Measurements from ENCODE around the gene CHD5.

The CHD5 gene

GRCh38 chr1:6092211-6092610 is 87.9 kb downstream of the CHD5 start:
- H3K27ac ChIP-seq, result no peak overlapping the region

GRCh38 chr1:6091823-6092109 is 88.4 kb downstream of the CHD5 start:
- Histone ChIP-seq H3K9me3 (ENCODE audit: low read depth, low read length) (no peaks in the 10 kb centered on the region), H3K36me3 (ENCODE audit: insufficient read depth, low read length) (no peaks in the 10 kb centered on the region), H3K9ac (ENCODE audit: insufficient read length) (no peak overlapping the region), H3K27ac (no peak overlapping the region), H3K4me3 (no peak overlapping the region)
- no peak for DNase-seq (ENCODE audit: low read depth, low spot score)
- TF ChIP-seq POLR2AphosphoS5 (IDR thresholded peaks at IDR 0.05; ENCODE audit: borderline replicate concordance, low read depth, low read length), result no peak

More at GRCh38 chr1:6092211-6092610, 87.9 kb downstream of the CHD5 start:
- TF ChIP-seq EZH2 (IDR thresholded peaks at IDR 0.05) (no peak), POLR2AphosphoS5 (IDR thresholded peaks at IDR 0.05; ENCODE audit: borderline replicate concordance, low read depth, low read length) (no peak), FOXP2 (optimal IDR thresholded peaks at IDR 0.05; ENCODE audit: control extremely low read depth, extremely low read length, insufficient read depth) (no peak)
- Histone ChIP-seq H3K9ac (ENCODE audit: insufficient read length) (no peak overlapping the region), H3K4me3 (no peak overlapping the region), H3K9me3 (ENCODE audit: low read depth, low read length) (no peaks in the 10 kb centered on the region), H3K36me3 (ENCODE audit: insufficient read depth, low read length) (no peaks in the 10 kb centered on the region)
- no peak for DNase-seq (ENCODE audit: low read depth, low spot score)

DNA sequence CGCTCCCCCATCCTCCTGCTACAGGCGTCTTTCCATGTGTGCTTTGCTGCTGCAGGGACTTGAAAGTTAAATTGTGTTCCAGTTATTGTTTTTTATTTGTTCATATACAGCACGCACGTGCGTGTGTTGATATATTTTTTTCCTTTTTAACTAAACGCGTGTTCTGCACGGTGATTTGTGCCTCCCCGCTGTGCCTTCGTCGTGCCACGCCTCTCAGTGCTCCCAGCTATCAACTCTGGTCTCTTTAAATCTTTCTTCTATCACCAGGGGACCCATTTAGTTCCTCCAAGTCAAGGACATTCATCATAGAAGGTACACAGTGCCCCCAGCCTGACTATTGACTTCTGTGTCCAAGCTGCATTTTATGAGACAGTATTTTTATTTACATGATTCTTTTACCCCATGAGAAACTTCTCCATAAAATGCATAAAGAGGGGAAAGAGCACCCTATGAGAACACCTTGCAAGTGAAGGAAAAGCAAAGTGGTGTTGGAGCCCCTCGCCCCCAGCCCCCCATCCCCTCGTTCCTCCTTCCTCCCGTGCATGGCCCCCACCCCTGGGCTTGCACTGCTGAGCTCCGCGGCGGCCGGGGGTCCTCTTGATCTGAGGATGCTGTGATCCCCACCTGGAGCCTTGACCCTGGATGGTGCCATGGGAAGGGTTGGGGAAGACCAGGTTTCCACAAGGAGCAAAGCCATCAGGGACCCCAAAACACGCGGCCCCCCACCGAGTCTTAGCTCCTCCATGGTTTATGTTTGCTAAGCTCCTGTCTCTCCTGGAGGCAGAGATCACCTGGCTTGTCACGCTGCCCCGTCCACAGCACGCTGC is 88.9 kb downstream of the CHD5 start:
- no peak for DNase-seq (ENCODE audit: low read depth, low spot score)
- TF ChIP-seq FOXP2 (optimal IDR thresholded peaks at IDR 0.05; ENCODE audit: control extremely low read depth, extremely low read length, insufficient read depth), result no peak
- TF ChIP-seq EZH2 (IDR thresholded peaks at IDR 0.05), result no peak
- no peak for TF ChIP-seq POLR2AphosphoS5 (IDR thresholded peaks at IDR 0.05; ENCODE audit: borderline replicate concordance, low read depth, low read length)
- no peak overlapping the region for H3K9ac ChIP-seq (ENCODE audit: insufficient read length)
- no peaks in the 10 kb centered on the region for H3K36me3 ChIP-seq (ENCODE audit: insufficient read depth, low read length)
- H3K4me3 ChIP-seq, result no peak overlapping the region
- H3K9me3 ChIP-seq (ENCODE audit: low read depth, low read length), result no peaks in the 10 kb centered on the region
- no peak overlapping the region for H3K27ac ChIP-seq

DNA sequence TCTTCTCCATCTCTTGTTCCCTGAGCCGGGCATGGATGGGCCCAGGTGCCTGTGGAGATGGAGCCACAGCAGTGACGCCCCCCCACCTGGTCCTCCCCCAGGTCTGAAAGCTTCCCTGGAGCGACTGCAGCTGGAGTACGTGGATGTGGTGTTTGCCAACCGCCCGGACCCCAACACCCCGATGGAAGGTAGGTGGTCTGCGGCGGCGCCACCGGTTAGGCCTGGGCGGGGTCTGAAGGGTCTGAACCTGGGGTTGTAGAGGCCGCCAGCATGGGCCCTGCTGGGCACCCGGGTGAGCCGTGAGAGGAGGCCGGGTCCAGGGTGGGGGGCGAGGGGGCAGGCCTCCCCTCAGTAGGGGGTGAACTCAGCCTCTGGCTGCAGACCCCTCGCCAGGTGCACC is 89.8 kb downstream of the CHD5 start:
- no peak overlapping the region for H3K4me3 ChIP-seq
- no peak for TF ChIP-seq EZH2 (IDR thresholded peaks at IDR 0.05)
- TF ChIP-seq FOXP2 (optimal IDR thresholded peaks at IDR 0.05; ENCODE audit: control extremely low read depth, extremely low read length, insufficient read depth), result no peak
- no peak for TF ChIP-seq POLR2AphosphoS5 (IDR thresholded peaks at IDR 0.05; ENCODE audit: borderline replicate concordance, low read depth, low read length)
- no peaks in the 10 kb centered on the region for H3K9me3 ChIP-seq (ENCODE audit: low read depth, low read length)
- no peak overlapping the region for H3K27ac ChIP-seq
- H3K36me3 ChIP-seq (ENCODE audit: insufficient read depth, low read length), result no peaks in the 10 kb centered on the region
- H3K9ac ChIP-seq (ENCODE audit: insufficient read length), result no peak overlapping the region
- DNase-seq (ENCODE audit: low read depth, low spot score), result no peak

DNA sequence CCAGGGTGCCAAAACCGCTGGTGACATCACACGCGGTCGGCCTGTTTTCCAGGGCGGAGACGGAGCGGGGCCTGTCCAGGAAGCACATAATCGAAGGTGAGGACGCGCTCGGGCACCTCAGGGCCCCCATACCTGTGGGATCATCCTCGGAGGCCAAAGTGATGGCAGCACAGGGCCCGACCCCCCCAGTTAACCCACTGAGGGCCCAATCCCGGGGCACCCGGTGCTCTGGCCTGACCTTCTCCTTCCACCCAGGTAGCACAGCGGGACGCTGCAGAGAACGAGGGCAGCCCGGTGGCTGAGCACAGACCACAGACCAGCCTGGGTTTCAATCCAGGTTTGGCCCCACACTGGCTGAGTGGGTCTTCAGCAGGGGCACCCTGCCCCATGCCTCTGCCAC is 91.2 kb downstream of the CHD5 start:
- Histone ChIP-seq H3K27ac (no peak overlapping the region), H3K9ac (ENCODE audit: insufficient read length) (no peak overlapping the region), H3K36me3 (ENCODE audit: insufficient read depth, low read length) (no peaks in the 10 kb centered on the region), H3K9me3 (ENCODE audit: low read depth, low read length) (no peaks in the 10 kb centered on the region), H3K4me3 (no peak overlapping the region)
- TF ChIP-seq FOXP2 (optimal IDR thresholded peaks at IDR 0.05; ENCODE audit: control extremely low read depth, extremely low read length, insufficient read depth) (no peak), EZH2 (IDR thresholded peaks at IDR 0.05) (no peak), POLR2AphosphoS5 (IDR thresholded peaks at IDR 0.05; ENCODE audit: borderline replicate concordance, low read depth, low read length) (no peak)
- no peak for DNase-seq (ENCODE audit: low read depth, low spot score)

- no peak for DNase-seq (ENCODE audit: low read depth, low spot score)
- no peaks in the 10 kb centered on the region for H3K9me3 ChIP-seq (ENCODE audit: low read depth, low read length)
- H3K27ac ChIP-seq, result no peak overlapping the region
- TF ChIP-seq POLR2AphosphoS5 (IDR thresholded peaks at IDR 0.05; ENCODE audit: borderline replicate concordance, low read depth, low read length) (no peak), FOXP2 (optimal IDR thresholded peaks at IDR 0.05; ENCODE audit: control extremely low read depth, extremely low read length, insufficient read depth) (no peak), EZH2 (IDR thresholded peaks at IDR 0.05) (no peak)
- H3K9ac ChIP-seq (ENCODE audit: insufficient read length), result no peak overlapping the region
- no peaks in the 10 kb centered on the region for H3K36me3 ChIP-seq (ENCODE audit: insufficient read depth, low read length)
- no peak overlapping the region for H3K4me3 ChIP-seq
Measured at GRCh38 chr1:6087958-6088357, 92.2 kb downstream of the CHD5 start.

GRCh38 chr1:6087377-6087772 is 92.7 kb downstream of the CHD5 start:
- no peaks in the 10 kb centered on the region for H3K9me3 ChIP-seq (ENCODE audit: low read depth, low read length)
- no peaks in the 10 kb centered on the region for H3K36me3 ChIP-seq (ENCODE audit: insufficient read depth, low read length)
- no peak overlapping the region for H3K9ac ChIP-seq (ENCODE audit: insufficient read length)
- TF ChIP-seq POLR2AphosphoS5 (IDR thresholded peaks at IDR 0.05; ENCODE audit: borderline replicate concordance, low read depth, low read length), result no peak
- TF ChIP-seq FOXP2 (optimal IDR thresholded peaks at IDR 0.05; ENCODE audit: control extremely low read depth, extremely low read length, insufficient read depth), result no peak
- no peak for TF ChIP-seq EZH2 (IDR thresholded peaks at IDR 0.05)
- no peak for DNase-seq (ENCODE audit: low read depth, low spot score)
- no peak overlapping the region for H3K4me3 ChIP-seq
- no peak overlapping the region for H3K27ac ChIP-seq

DNA sequence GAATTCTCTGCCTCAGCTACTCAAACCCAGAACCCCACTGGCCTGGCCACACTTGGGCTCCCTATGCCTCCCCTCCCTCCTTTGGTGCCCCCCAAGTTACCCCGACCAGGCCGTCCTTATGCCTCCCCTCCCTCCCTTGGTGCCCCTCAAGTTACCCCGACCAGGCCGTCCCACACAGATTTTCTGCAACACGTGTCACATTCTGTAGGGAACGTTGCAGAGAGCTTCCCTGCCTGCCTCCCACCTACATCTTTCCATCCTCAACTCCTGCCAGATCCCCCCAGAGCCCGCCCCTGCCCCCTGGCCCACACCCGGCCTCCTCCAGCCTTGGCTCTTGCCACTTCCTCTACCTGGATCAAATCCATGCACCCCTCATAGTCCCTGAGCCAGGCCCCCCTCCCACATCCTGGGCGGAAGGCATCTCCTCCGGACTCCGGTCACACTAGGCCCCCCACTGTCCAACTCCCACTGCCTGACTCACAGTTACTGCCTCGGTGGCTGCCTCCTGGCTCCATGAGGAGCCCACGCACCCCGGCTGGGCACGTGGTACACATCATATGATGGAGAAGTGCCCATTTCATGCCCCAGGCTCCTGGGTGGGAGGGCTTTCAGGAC is 93.3 kb downstream of the CHD5 start:
- no peaks in the 10 kb centered on the region for H3K9me3 ChIP-seq (ENCODE audit: low read depth, low read length)
- no peak overlapping the region for H3K9ac ChIP-seq (ENCODE audit: insufficient read length)
- no peak for DNase-seq (ENCODE audit: low read depth, low spot score)
- H3K27ac ChIP-seq, result no peak overlapping the region
- TF ChIP-seq POLR2AphosphoS5 (IDR thresholded peaks at IDR 0.05; ENCODE audit: borderline replicate concordance, low read depth, low read length) (no peak), EZH2 (IDR thresholded peaks at IDR 0.05) (no peak), FOXP2 (optimal IDR thresholded peaks at IDR 0.05; ENCODE audit: control extremely low read depth, extremely low read length, insufficient read depth) (no peak)
- H3K4me3 ChIP-seq, result no peak overlapping the region
- H3K36me3 ChIP-seq (ENCODE audit: insufficient read depth, low read length), result no peaks in the 10 kb centered on the region
